Activated T-helper 1 cell treated with Interleukin-2 at 50 U/mL for 16 hours (primary cell): Measurements from ENCODE around the gene CYP27A1.

Experiments
- DNase-seq: peaks from one replicate; pipeline ENCODE4 v3.0.0-alpha.2; 2020; ENCODE audit warnings: low read depth

CYP27A1 gene

GRCh38 chr2:218811382-218811781, 29.4 kb downstream of the CYP27A1 start:
- no peak for DNase-seq

- DNase-seq = no peak
Measured at GRCh38 chr2:218812096-218812815, 30.3 kb downstream of the CYP27A1 start.

GRCh38 chr2:218812861-218813260, 30.9 kb downstream of the CYP27A1 start:
- DNase-seq = no peak

GRCh38 chr2:218813771-218814460, 32.0 kb downstream of the CYP27A1 start:
- DNase-seq = no peak

GRCh38 chr2:218814540-218815243, 32.7 kb downstream of the CYP27A1 start:
- DNase-seq = no peak

- DNase-seq = no peak
Measured at GRCh38 chr2:218815244-218815637, 33.3 kb downstream of the CYP27A1 start.

GRCh38 chr2:218815649-218816048, 33.7 kb downstream of the CYP27A1 start:
- DNase-seq = no peak

GRCh38 chr2:218816561-218817011, 34.6 kb downstream of the CYP27A1 start:
- DNase-seq = no peak

- no peak for DNase-seq
Measured at GRCh38 chr2:218819093-218819492, 37.1 kb downstream of the CYP27A1 start.

- no peak for DNase-seq
Measured at GRCh38 chr2:218820746-218821369, 38.9 kb downstream of the CYP27A1 start.

GRCh38 chr2:218821605-218822211, 39.8 kb downstream of the CYP27A1 start:
- no peak for DNase-seq

- no peak for DNase-seq
Measured at GRCh38 chr2:218822622-218823021, 40.7 kb downstream of the CYP27A1 start.

GRCh38 chr2:218823196-218823855, 41.4 kb downstream of the CYP27A1 start:
- DNase-seq = no peak

GRCh38 chr2:218824004-218824403, 42.1 kb downstream of the CYP27A1 start:
- DNase-seq = no peak

- DNase-seq = no peak
Measured at GRCh38 chr2:218826791-218827190, 44.8 kb downstream of the CYP27A1 start.

- DNase-seq = no peak
Measured at GRCh38 chr2:218827701-218828476, 45.9 kb downstream of the CYP27A1 start.

GRCh38 chr2:218828477-218828778, 46.5 kb downstream of the CYP27A1 start:
- no peak for DNase-seq

GRCh38 chr2:218829868-218830451, 48.0 kb downstream of the CYP27A1 start:
- DNase-seq = no peak

- DNase-seq = no peak
Measured at GRCh38 chr2:218830526-218831306, 48.8 kb downstream of the CYP27A1 start.
